NCI-H146 treated with DMSO at 0.1 percent for 48 hours (cell line): ENCODE results near the gene MEA1.
"Not testable (repeated sequence)": the region's sequence is repeated elsewhere in the genome, so short reads cannot be mapped to it uniquely, and the experiment has no call there.

Experiments
- DNase-seq: peaks from one replicate; lab custom pipeline; 2025; ENCODE audit not compliant: unreplicated experiment; lab: John Stamatoyannopoulos, UW

The MEA1 gene

DNA sequence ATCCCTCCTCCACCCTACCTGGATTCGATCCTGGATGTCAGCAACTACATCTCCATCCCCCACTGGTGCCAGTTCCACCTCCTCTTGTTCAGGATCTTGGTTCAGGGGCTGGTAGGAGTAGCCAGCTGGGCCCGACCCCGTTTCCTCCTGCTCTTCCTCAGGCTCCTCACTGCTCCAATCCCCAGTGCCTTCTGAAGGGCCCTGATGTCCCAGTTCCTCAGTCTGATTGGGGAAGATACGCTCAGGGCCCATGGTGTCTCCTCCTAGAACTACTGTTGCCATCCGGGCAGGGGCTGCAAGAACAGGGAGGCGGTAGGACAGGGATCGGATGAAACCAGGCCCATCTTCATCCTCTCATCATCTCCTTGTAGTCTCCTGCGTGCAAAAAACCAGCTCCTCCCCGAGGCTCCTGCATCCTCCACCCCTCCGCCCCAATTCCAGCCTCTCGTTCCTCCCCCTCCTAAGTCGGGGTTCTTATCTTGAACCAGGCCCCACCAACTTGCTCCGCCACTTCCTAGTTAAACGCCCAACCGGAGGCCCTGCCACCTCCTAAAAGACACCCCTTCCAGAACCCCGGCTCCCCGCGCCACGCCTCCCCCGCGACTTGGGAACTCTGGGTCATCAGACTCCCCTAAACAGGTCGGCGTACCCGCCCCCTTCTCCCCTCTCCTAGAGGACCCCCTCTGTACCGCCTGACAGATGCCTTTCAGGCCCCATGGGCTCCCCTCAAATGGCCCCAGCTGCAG is 476 bp downstream of the MEA1 start:
- peak; percentile 48 for DNase-seq

DNA sequence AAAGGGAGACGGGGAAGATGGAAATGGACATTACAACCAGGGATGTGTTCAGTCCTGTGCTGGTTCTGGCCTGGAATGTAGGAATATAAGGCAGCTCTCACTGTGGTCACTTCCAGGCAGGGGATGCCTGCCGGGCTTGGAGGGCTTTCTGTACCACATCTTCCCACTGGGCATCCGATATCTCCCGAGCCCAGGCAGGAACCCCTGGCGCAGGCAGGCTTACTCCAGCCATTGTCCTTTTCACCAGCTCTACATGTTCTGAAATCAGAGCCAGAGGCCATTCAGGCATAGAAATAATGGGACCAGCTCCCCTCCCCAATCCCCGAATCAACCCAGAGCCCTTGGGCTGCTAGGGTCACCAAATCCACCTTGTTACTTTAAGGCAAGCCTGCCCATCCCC is 1.4 kb downstream of the MEA1 start:
- DNase-seq = no peak

DNA sequence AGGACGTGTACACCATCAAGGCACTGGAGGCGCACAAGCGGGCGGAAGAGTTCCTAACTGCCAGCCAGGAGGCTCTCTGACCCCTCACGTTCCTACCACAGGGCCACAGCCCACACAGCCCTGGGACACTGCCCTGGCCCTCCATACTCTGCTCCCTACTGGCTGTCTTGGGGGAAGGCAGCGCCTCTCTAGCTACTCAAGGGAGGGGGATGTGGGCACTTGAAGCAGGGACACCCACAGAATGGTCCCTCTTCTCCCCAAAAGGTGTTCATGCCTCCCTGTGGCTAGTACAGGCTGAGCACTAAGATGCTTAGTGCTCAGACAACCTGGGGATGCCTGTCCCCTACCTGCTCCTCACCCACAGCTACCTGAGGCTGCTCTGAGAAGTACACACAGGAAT is 2.5 kb downstream of the MEA1 start:
- DNase-seq = no peak

GRCh38 chr6:43009124-43009523 is 4.6 kb downstream of the MEA1 start:
- DNase-seq = no peak

GRCh38 chr6:43007126-43007525 is 6.6 kb downstream of the MEA1 start:
- DNase-seq = no peak

GRCh38 chr6:43006251-43006650 is 7.5 kb downstream of the MEA1 start:
- no peak for DNase-seq

DNA sequence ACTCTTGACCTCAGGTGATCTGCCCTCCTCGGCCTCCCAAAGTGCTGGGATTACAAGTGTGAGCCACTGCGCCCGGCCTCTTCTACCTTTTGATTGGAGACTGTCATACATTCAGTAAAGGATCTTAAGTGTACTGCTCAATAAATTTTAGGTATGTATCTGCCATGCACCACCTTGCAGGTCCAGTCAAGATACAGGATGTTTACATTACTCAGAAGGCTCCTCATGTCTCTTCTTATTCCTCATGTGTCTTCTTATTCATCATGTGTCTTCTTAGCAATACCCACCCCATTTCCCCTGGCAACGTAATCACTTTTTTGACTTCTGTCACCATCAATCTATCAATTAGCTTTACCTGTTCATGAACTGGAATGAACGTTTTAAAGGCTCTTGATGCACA is 7.9 kb downstream of the MEA1 start:
- no peak for DNase-seq

GRCh38 chr6:43001843-43002242 is 11.9 kb downstream of the MEA1 start:
- DNase-seq = no peak

- not testable (repeated sequence) for DNase-seq
These were observed 15.5 kb downstream of the MEA1 start for GRCh38 chr6:42998205-42998604.

- DNase-seq = no peak
These were observed 17.2 kb downstream of the MEA1 start for GRCh38 chr6:42996513-42996912.

GRCh38 chr6:42993445-42993844 is 20.3 kb downstream of the MEA1 start:
- no peak for DNase-seq

- DNase-seq = no peak
These were observed 23.8 kb downstream of the MEA1 start for GRCh38 chr6:42989923-42990322.

- no peak for DNase-seq
These were observed 25.2 kb downstream of the MEA1 start for GRCh38 chr6:42988486-42989020.

DNA sequence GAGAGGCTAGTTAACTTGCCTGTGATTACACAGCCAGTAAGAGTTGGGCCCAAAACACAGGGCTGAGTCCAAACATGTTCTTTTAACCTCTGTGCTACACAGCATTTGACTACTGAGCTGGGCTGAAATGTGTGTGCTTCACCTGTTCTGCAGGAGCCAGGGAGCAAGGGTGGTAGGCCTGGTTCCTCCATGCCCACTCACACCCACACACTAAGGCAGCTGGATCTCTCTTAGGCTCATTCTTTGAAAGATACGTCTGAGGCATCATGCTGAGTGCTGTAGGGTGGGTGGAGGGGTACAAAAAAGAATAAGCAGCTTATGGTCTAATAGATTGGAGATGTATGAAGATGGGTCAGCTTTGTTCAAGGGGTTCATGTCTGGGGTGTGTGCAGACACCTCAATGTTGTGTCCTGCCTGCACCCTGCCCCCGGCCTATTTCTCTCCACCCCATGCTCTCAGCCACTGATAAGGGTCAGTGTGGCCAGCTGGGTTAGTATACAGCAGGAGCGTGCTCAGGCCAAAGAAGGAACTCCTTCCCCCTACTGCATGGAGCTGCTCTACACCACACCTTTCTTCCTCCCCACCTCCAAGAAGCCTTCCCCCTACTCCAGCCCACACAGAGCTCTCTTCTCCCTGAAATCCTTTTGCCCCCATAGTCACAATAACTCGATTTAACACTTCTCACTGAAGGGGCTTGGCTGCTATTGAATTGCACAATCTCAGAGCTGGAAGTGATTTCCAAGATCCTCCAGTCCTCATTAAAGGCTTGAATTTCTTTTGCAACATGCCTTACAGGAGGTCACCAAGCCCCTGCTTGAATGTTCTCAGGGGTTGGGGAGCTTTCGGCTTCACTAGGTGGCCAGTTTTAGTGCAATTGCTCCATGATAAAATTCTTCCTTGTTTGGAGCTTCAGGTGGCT is 26.0 kb downstream of the MEA1 start:
- DNase-seq = no peak

- DNase-seq = peak; percentile 23
These were observed 28.7 kb downstream of the MEA1 start for GRCh38 chr6:42984924-42985475.

DNA sequence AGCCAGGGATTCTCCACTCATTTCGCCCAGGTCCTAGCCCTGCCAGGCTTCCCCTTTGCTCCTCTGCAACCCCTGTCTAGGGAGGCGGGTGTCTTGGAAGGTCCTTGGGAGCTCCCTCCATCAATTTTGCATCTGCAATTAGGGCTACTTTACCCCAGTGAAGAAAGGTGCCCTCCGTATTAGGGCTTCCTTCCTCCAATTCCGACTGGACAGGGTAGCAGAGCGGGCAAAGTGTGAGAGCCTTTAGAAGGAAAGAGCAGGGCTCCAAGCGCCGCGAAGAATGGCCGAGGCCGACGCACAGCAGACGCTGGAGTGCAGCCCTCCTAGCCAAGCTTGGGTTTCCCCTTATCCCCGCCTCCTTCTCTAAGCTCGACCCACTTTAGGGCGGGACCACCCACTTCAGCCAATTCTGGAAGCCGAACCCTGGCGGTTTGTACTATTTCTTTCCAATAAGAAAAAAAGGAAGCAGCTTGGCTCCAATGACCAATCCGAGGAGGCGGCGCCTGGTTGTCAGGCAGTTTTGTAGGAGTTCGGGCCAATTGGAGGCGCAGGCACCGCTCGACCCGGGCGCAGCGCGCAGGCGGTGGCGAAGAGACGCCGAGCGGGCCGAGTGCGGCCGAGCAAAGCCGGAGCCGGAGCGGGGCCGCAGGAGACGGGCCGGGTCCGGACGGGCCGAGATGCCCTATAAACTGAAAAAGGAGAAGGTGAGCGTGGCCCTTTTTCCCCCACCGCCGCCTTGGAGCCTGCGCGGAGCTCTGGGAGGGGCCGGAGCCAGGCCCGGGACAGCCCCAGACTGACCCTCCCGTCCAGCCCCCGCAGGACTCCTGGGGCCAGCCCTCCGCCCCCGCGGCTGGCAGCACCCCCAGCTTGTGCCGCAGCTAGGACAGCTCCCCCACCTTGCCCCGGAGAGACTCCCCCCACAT is 29.5 kb downstream of the MEA1 start, which contains the start of gene PPP2R5D:
Gene PPP2R5D, plus strand, starts transcription at position 570 of the 923 bp plus-strand sequence. Its CDS starts 108 bp downstream, at position 678.
- DNase-seq = peak; percentile 100

DNA sequence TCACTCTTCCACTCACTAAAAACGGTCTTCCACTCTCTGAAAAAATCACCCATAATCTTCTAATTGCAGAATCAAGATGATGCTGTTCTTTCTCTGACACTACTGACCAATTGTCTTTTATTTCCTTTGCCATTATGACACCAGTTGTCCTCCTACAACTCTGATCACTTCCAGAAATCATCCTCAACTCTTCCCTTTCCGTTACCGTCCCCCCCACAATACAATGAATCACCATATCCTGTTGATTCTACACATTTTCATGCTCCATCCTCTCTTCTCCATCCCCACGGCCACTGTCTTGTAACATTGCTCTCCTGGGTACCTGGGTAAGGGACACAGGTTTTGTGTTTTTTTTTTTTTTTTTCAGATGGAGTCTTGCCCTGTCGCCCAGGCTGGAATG is 31.9 kb downstream of the MEA1 start:
- DNase-seq = no peak

GRCh38 chr6:42979523-42980177 is 34.1 kb downstream of the MEA1 start:
- no peak for DNase-seq

GRCh38 chr6:42978839-42979522 is 34.8 kb downstream of the MEA1 start, which contains the start of gene PEX6:
Gene PEX6 (minus strand): TSS chr6:42979181. CDS start chr6:42979150, 31 bp downstream.
- DNase-seq = peak; percentile 94
